Peyer's patch (tissue), 4 donors: ENCODE results near the gene TFF1.

Experiments
- CTCF ChIP-seq, 6 experiments: fragments of 450-650 bp in 4 of 6; fragments of 200-600 bp in 2 of 6; sonication (generic) in 1 of 6; IDR thresholded peaks; one replicate each; pipeline ENCODE4 v1.5.1; 2017 to 2019; ENCODE audit warnings: antibody characterized with exemption in 6 of 6, mild to moderate bottlenecking in 3 of 6, moderate library complexity in 1 of 6
- POLR2A ChIP-seq, 2 donors: fragments of 450-650 bp; IDR thresholded peaks; one replicate each; pipeline ENCODE4 v1.5.1; 2017; ENCODE audit warnings: antibody characterized with exemption in 2 of 2, mild to moderate bottlenecking in 2 of 2, moderate library complexity in 2 of 2

DNA sequence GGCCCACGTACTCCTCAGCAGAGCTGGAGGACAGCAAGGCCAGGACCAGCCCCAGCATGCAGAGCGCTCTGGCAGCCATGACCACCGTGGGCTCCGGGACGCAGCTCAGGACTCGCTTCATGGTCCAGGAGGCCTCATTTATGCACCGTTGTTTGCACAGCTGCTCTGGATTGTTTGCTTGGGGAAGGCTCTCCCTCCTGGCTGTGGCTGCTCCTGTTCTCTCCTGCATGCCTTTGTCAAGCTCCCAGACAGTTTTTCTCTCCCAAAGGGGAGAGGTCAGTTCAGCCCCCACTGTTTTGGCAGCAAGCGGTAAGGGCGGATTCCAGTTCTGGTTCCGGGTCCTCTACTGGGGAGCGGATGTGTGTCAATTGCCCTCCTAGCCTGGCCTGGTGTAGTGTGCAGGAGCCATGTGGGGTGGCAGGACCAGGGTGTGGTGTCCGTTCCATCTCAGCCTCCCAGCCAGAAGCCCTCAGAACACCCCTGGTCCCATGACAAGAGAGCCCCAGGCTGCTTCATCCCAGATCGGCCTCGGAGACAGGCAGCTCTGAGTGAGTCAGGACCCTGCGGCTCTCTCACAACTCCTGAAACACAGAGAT, 50.9 kb downstream of the TFF1 start, which contains the start of gene TFF3:
- TF ChIP-seq CTCF (IDR thresholded peaks at IDR 0.05) (no peak), POLR2A (IDR thresholded peaks at IDR 0.05) (peak; percentile 52 to 64)
